H1 (cell line): Measurements from ENCODE around the gene NPFFR1. TPM values are rescaled to one million over a fixed set of nuclear protein-coding genes. Genes with fewer than 3 reads are reported as not detected.

Experiments used
- CTCF ChIA-PET: fragments of 300-600 bp; sonication (Branson Sonifier 250); formaldehyde crosslinking; loops from one replicate; lab custom pipeline; 2021; ENCODE audit not compliant: partially characterized antibody; lab: Charles Lee
- POLR2A ChIA-PET: fragments of 300-600 bp; sonication (Branson Sonifier 250); formaldehyde crosslinking; loops from one replicate; lab custom pipeline; 2021; ENCODE audit warnings: inconsistent platforms; ENCODE audit not compliant: partially characterized antibody; lab: Charles Lee
- DNase-seq, 2 experiments: peaks; one replicate each; pipeline versions ENCODE4 v3.0.0 to v3.0.0-alpha.2; 2010 to 2022; ENCODE audit warnings: low spot score in 2 of 2, low read depth in 1 of 2, mixed read lengths in 1 of 2
- FAIRE-seq: peaks from 2 replicates; lab custom pipeline; 2011; peaks lifted over from hg19 to GRCh38; lab: Jason Lieb, UNC
- H2AFZ ChIP-seq: 2 replicates; pipeline ENCODE4 v1.8.1; 2012; ENCODE audit warnings: low read length, inconsistent platforms
- H2AK5ac ChIP-seq: 2 replicates; pipeline ENCODE4 v1.6.1; 2013; ENCODE audit warnings: low read depth, low read length
- H2BK120ac ChIP-seq: replicated peaks from 2 replicates; pipeline ENCODE3; 2013; ENCODE audit warnings: low read depth, low read length, inconsistent platforms
- H2BK12ac ChIP-seq: 2 replicates; pipeline ENCODE4 v1.6.1; 2013; ENCODE audit warnings: low read depth, low read length
- H2BK15ac ChIP-seq: 2 replicates; pipeline ENCODE4 v1.6.1; 2013; ENCODE audit warnings: low read length
- H2BK20ac ChIP-seq: 2 replicates; pipeline ENCODE4 v1.6.1; 2013; ENCODE audit warnings: low read length
- H2BK5ac ChIP-seq: 2 replicates; pipeline ENCODE4 v1.6.1; 2013; ENCODE audit warnings: low read depth, low read length
- H3K14ac ChIP-seq: 2 replicates; pipeline ENCODE4 v1.6.1; 2013; ENCODE audit warnings: inconsistent platforms; ENCODE audit not compliant: insufficient read length
- H3K18ac ChIP-seq: 2 replicates; pipeline ENCODE4 v1.6.1; 2013; ENCODE audit warnings: low read length; ENCODE audit errors: extremely low read depth
- H3K23ac ChIP-seq: 2 replicates; pipeline ENCODE4 v1.6.1; 2013; ENCODE audit warnings: inconsistent platforms; ENCODE audit not compliant: insufficient read length
- H3K23me2 ChIP-seq: 2 replicates; pipeline ENCODE4 v1.6.1; 2013; ENCODE audit warnings: low read depth, low read length
- H3K27ac ChIP-seq: 2 replicates; pipeline ENCODE4 v1.6.1; 2011; ENCODE audit warnings: low read depth, low read length, inconsistent platforms
- H3K27me3 ChIP-seq, 4 experiments: replicated peaks in 1 of 4; 1 replicate in 1 of 4; 2 replicates in 3 of 4; pipeline versions ENCODE4 v1.6.1 to v1.8.1; 2011 to 2013; ENCODE audit warnings: low read length in 3 of 4, mild to moderate bottlenecking in 3 of 4, inconsistent platforms in 2 of 4, mixed read lengths in 2 of 4, moderate library complexity in 1 of 4; ENCODE audit not compliant: control insufficient read depth in 3 of 4, insufficient read depth in 3 of 4; ENCODE audit errors: extremely low read depth in 1 of 4
- H3K36me3 ChIP-seq, 4 experiments: 2 replicates each; pipeline versions ENCODE4 v1.6.1 to v1.8.1; 2011 to 2013; ENCODE audit warnings: mild to moderate bottlenecking in 4 of 4, low read length in 3 of 4, moderate library complexity in 2 of 4, control low read depth in 1 of 4, inconsistent platforms in 1 of 4; ENCODE audit not compliant: insufficient read depth in 4 of 4, control insufficient read depth in 2 of 4
- H3K4ac ChIP-seq: replicated peaks from 2 replicates; pipeline ENCODE3; 2013; ENCODE audit warnings: low read length, low read depth, mixed read lengths, inconsistent platforms; ENCODE audit not compliant: insufficient read length
- H3K4me1 ChIP-seq, 4 experiments: replicated peaks in 1 of 4; 1 replicate in 1 of 4; 2 replicates in 3 of 4; pipeline versions ENCODE4 v1.6.1 to v1.8.1; 2011 to 2013; ENCODE audit warnings: low read length in 3 of 4, inconsistent platforms in 2 of 4, mixed read lengths in 1 of 4; ENCODE audit not compliant: insufficient read depth in 4 of 4, control insufficient read depth in 3 of 4
- H3K4me2 ChIP-seq, 2 experiments: 2 replicates each; pipeline versions ENCODE4 v1.6.1 to v1.8.1; 2011 to 2013; ENCODE audit warnings: low read depth in 2 of 2, low read length in 2 of 2, control low read depth in 1 of 2, inconsistent platforms in 1 of 2, mild to moderate bottlenecking in 1 of 2; ENCODE audit not compliant: insufficient read depth in 1 of 2
- H3K4me3 ChIP-seq, 4 experiments: fragments of 200-600, 300-600 bp in 1 of 4; sonication (generic), shearing (Covaris generic), sonication (Bioruptor Twin) in 1 of 4; 2 replicates each; pipeline versions ENCODE4 v1.5.1 to v1.8.1; 2011 to 2016; ENCODE audit warnings: low read length in 4 of 4, low read depth in 3 of 4, control low read depth in 2 of 4, inconsistent platforms in 2 of 4, mild to moderate bottlenecking in 2 of 4, mixed read lengths in 1 of 4, moderate library complexity in 1 of 4; ENCODE audit not compliant: insufficient read depth in 2 of 4; ENCODE audit errors: extremely low read depth in 1 of 4
- H3K56ac ChIP-seq: replicated peaks from 2 replicates; pipeline ENCODE3; 2013; ENCODE audit warnings: low read depth, mild to moderate bottlenecking, mixed read lengths, low read length, inconsistent platforms; ENCODE audit not compliant: insufficient read length
- H3K79me1 ChIP-seq: 2 replicates; pipeline ENCODE4 v1.6.1; 2013; ENCODE audit warnings: low read depth, low read length, control low read depth
- H3K79me2 ChIP-seq, 2 experiments: 2 replicates each; pipeline versions ENCODE4 v1.6.1 to v1.8.1; 2012 to 2013; ENCODE audit warnings: low read length in 2 of 2, mild to moderate bottlenecking in 2 of 2, inconsistent platforms in 1 of 2; ENCODE audit not compliant: insufficient read depth in 2 of 2, control insufficient read depth in 1 of 2
- H3K9ac ChIP-seq, 4 experiments: replicated peaks in 1 of 4; 1 replicate in 1 of 4; 2 replicates in 3 of 4; pipeline versions ENCODE4 v1.6.1 to v1.8.1; 2011 to 2013; ENCODE audit warnings: low read depth in 3 of 4, low read length in 3 of 4, control low read depth in 2 of 4, mild to moderate bottlenecking in 2 of 4, moderate library complexity in 2 of 4, inconsistent platforms in 1 of 4; ENCODE audit errors: extremely low read depth in 1 of 4
- H3K9me3 ChIP-seq, 2 experiments: 2 replicates each; pipeline versions ENCODE4 v1.6.1 to v1.8.1; 2012 to 2013; ENCODE audit warnings: mild to moderate bottlenecking in 2 of 2, moderate library complexity in 2 of 2, control low read depth in 1 of 2, inconsistent platforms in 1 of 2, low read depth in 1 of 2, low read length in 1 of 2, mixed read lengths in 1 of 2; ENCODE audit not compliant: insufficient read depth in 2 of 2
- H4K20me1 ChIP-seq, 2 experiments: replicated peaks in 1 of 2; 2 replicates each; pipeline versions ENCODE3 to v1.8.1; 2011 to 2013; ENCODE audit warnings: inconsistent platforms in 2 of 2, low read length in 2 of 2, mild to moderate bottlenecking in 1 of 2; ENCODE audit not compliant: insufficient read depth in 2 of 2, control insufficient read depth in 1 of 2
- H4K5ac ChIP-seq: 2 replicates; pipeline ENCODE4 v1.6.1; 2013; ENCODE audit warnings: low read length, low read depth, mixed read lengths, inconsistent platforms; ENCODE audit not compliant: insufficient read length
- H4K8ac ChIP-seq: 2 replicates; pipeline ENCODE4 v1.8.0; 2013; ENCODE audit warnings: mild to moderate bottlenecking, moderate library complexity, low read length, inconsistent platforms; ENCODE audit not compliant: insufficient read depth; ENCODE audit errors: extremely low read depth
- H4K91ac ChIP-seq: replicated peaks from 2 replicates; pipeline ENCODE3; 2013; ENCODE audit warnings: low read length, mixed read lengths, inconsistent platforms; ENCODE audit not compliant: insufficient read length
- EP300 ChIP-seq, 2 experiments: IDR thresholded peaks; 1 replicate in 1 of 2; 2 replicates in 1 of 2; pipeline ENCODE4 v1.6.1; 2011 to 2012; ENCODE audit warnings: low read depth in 2 of 2, low read length in 2 of 2, mild to moderate bottlenecking in 2 of 2, borderline replicate concordance in 1 of 2, inconsistent platforms in 1 of 2, moderate library complexity in 1 of 2
- FOSL1 ChIP-seq: IDR thresholded peaks from 2 replicates; pipeline ENCODE4 v1.6.1; 2011; ENCODE audit warnings: mild to moderate bottlenecking, low read depth, low read length, moderate library complexity; ENCODE audit not compliant: insufficient read depth
- HDAC2 ChIP-seq, 2 experiments: fragments of 300-600 bp in 1 of 2; sonication (generic) in 1 of 2; IDR thresholded peaks; 2 replicates each; pipeline ENCODE4 v1.6.1; 2011 to 2012; ENCODE audit warnings: low read depth in 2 of 2, low read length in 2 of 2, mild to moderate bottlenecking in 2 of 2, moderate library complexity in 2 of 2, borderline replicate concordance in 1 of 2, inconsistent platforms in 1 of 2
- JUN ChIP-seq: IDR thresholded peaks from 2 replicates; pipeline ENCODE4 v1.6.1; 2011; ENCODE audit warnings: low read depth, mild to moderate bottlenecking, improper control_type of control experiment, low read length
- NRF1 ChIP-seq: IDR thresholded peaks from 2 replicates; pipeline ENCODE4 v1.6.1; 2011; ENCODE audit warnings: mild to moderate bottlenecking, low read depth, low read length, improper control_type of control experiment
- PHF8 ChIP-seq: fragments of 200-600 bp; sonication (generic); conservative IDR thresholded peaks from 2 replicates; pipeline ENCODE4 v1.7.1; 2012; ENCODE audit warnings: low read depth, mild to moderate bottlenecking, inconsistent platforms, low read length, moderate library complexity
- RNF2 ChIP-seq: fragments of 200-900, 300-1000 bp; sonication (generic); IDR thresholded peaks from 2 replicates; pipeline ENCODE4 v1.7.1; 2016; ENCODE audit warnings: borderline replicate concordance, low read depth, mild to moderate bottlenecking, antibody characterized with exemption, low read length; ENCODE audit not compliant: poor library complexity, severe bottlenecking; ENCODE audit errors: missing control alignments
- SP2 ChIP-seq: IDR thresholded peaks from 2 replicates; pipeline ENCODE4 v1.6.1; 2012; ENCODE audit warnings: mild to moderate bottlenecking, low read length, inconsistent platforms
- SRF ChIP-seq: IDR thresholded peaks from 2 replicates; pipeline ENCODE4 v1.6.1; 2011; ENCODE audit warnings: mild to moderate bottlenecking, low read depth, low read length, moderate library complexity
- TBP ChIP-seq: IDR thresholded peaks from 2 replicates; pipeline ENCODE4 v1.6.1; 2011; ENCODE audit warnings: low read depth, low read length, improper control_type of control experiment
- TCF12 ChIP-seq: IDR thresholded peaks from 2 replicates; pipeline ENCODE4 v1.6.1; 2011; ENCODE audit warnings: low read depth, mild to moderate bottlenecking, low read length
- WGBS, 2 experiments: shearing (Covaris generic) in 1 of 2; methylation state at CpG; one replicate each; pipeline versions ENCODE4 v1.1.6 to v1.1.7; 2013 to 2015; ENCODE audit warnings: low lambda C conversion rate in 2 of 2, mixed read lengths in 2 of 2, inconsistent platforms in 1 of 2, low coverage in 1 of 2, missing lambda C conversion rate in 1 of 2; ENCODE audit not compliant: insufficient replicate concordance in 2 of 2, insufficient coverage in 1 of 2, insufficient read length in 1 of 2; ENCODE audit errors: extremely low coverage in 1 of 2, missing lambda C conversion rate in 1 of 2; 5-methylcytosine and 5-hydroxymethylcytosine counted together
- polyA plus RNA-seq, 7 experiments: library from polyadenylated mRNA; depleted of rRNA in 3 of 7; stranded (reverse) in 5 of 7; unstranded in 2 of 7; fragments of >200 nt in 5 of 7; fragments of 200-250 nt in 2 of 7; gene quantifications; 1 replicate in 5 of 7; 2 replicates in 1 of 7; 4 replicates in 1 of 7; pipeline versions ENCODE4 v1.2.1 to v1.2.3, GENCODE V29; 2011 to 2013; ENCODE audit warnings: missing spikeins in 2 of 7, mixed read lengths in 2 of 7
- total RNA-seq: library from RNA; stranded (reverse); fragmentation: NEBNext Ultra II Directional; extraction: Animal tissue kit (Norgen Biotek cat#: 25700); gene quantifications from 2 replicates; pipeline ENCODE4 v1.2.1, GENCODE V29; 2021

Gene NPFFR1
- total and polyA plus RNA-seq, 2 of the 8 experiments (the other 6 are each of a cell fraction or from before 2014, with no cell fraction given): 0.02 to 0.06 TPM

DNA sequence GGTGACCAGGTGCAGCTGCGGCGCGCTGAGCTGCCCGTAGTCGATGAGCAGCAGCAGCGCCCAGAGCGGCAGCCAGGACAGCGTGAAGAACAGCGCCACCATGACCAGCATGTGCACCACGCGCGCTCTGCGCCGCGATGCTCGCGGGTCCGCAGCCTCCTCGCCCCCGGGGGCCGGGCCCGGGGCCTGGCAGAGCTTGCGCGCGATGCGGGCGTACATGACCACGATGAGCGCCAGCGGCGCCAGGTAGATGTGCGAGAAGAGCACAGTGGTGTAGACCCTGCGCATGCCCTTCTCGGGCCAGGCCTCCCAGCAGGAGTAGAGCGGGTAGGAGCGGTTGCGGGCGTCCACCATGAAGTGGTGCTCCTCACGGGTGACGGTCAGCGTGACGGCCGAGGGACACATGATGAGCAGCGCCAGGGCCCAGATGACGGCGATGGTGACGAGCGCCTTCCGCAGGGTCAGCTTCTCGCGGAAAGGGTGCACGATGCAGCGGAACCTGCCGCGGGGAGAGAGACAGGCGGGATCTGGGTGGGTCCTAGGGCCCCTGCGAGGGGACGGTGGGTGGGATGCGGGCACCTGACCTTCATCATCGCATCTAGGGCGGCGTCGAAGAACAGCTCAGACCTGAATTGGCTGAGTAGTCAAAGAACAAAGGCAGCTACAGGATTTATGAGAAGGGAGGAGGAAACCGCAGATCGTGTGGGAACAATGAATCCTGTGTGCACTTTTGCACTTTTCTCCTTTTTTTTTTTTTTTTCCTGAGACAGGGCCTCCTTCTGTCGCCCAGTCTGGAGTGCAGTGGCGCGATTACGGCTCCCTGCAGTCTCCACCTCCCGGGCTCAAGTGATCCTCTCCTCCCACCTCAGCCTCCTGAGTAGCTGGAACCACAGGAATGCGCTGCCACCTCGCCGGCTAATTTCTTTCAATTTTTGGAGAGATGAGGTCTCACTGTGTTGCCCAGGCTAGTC lies 28.2 kb downstream of the NPFFR1 start:
- Histone ChIP-seq H2AK5ac (no peak overlapping the region), H3K23ac (no peak overlapping the region), H4K8ac (0 out of 2 replicates have a peak overlapping the region, but pooled peaks have one; percentile 4), H2BK20ac (no peak overlapping the region), H3K9ac (no peak overlapping the region; a peak in 1 of 7 replicates), H3K79me2 (no peaks in the 10 kb centered on the region), H3K4me1 (peaks cover 0 to 2% (median 0%) of the 10 kb centered on the region in 4 experiments; a peak in 1 of 7 replicates), H2BK120ac (no peak overlapping the region), H3K4me2 (no peak overlapping the region), H3K56ac (no peak overlapping the region), H3K27me3 (no peaks in the 10 kb centered on the region), H4K5ac (no peak overlapping the region), H3K23me2 (no peaks in the 10 kb centered on the region), H2BK5ac (no peak overlapping the region), H2BK15ac (no peak overlapping the region), H3K14ac (no peak overlapping the region), H4K91ac (no peak overlapping the region), H4K20me1 (no peaks in the 10 kb centered on the region), H2BK12ac (no peak overlapping the region), H3K36me3 (no peaks in the 10 kb centered on the region), H3K4ac (no peak overlapping the region), H3K4me3 (no peak overlapping the region), H2AFZ (no peak overlapping the region; the same call in 1 of the 2 replicates), H3K18ac (no peak overlapping the region), H3K27ac (no peak overlapping the region), H3K9me3 (no peaks in the 10 kb centered on the region), H3K79me1 (no peaks in the 10 kb centered on the region)
- WGBS, 2 experiments: 94% methylated on average over 62 of the region's 73 CpGs; no CpG with 5 or more reads in 1 of the 2 experiments
- POLR2A ChIA-PET: no interaction called here
- DNase-seq (no peak), FAIRE-seq (no peak)
- CTCF ChIA-PET: interaction anchor here (0.6 to 3.7 kb wide), 9 partner anchors 9 to 1784 kb away, joined by 3 to 26 read pairs (median 4); partner anchors contain the start of gene PPA1
- TF ChIP-seq PHF8: no peak
- no peak for TF ChIP-seq NRF1
- no peak for TF ChIP-seq SP2
- TF ChIP-seq TCF12: no peak
- TF ChIP-seq RNF2: no peak
- TF ChIP-seq TBP: no peak
- TF ChIP-seq FOSL1: no peak
- TF ChIP-seq HDAC2 (IDR thresholded peaks at IDR 0.05; ENCODE audit: borderline replicate concordance in 1 of 2, low read depth in 2 of 2, low read length in 2 of 2): no peak
- TF ChIP-seq EP300 (IDR thresholded peaks at IDR 0.05; ENCODE audit: borderline replicate concordance in 1 of 2, low read depth in 2 of 2, low read length in 2 of 2): no peak
- no peak for TF ChIP-seq JUN
- TF ChIP-seq SRF: no peak
